SK-N-MC (cell line): Measurements from ENCODE around the gene ANK3.

ENCODE experiments used
- DNase-seq: peaks from one replicate; pipeline ENCODE4 v3.0.0-alpha.2; 2011; ENCODE audit warnings: low read depth, low spot score
- H3K27ac ChIP-seq: fragments of 200-600 bp; sonication (generic); 2 replicates; pipeline ENCODE4 v1.5.1; 2016; ENCODE audit warnings: mixed run types
- H3K36me3 ChIP-seq: fragments of 200-600 bp; sonication (generic); 2 replicates; pipeline ENCODE4 v1.6.1; 2017; ENCODE audit warnings: antibody characterized with exemption, low read length, mixed read lengths; ENCODE audit not compliant: insufficient read depth
- H3K4me3 ChIP-seq: fragments of 200-600 bp; sonication (generic); 2 replicates; pipeline ENCODE4 v1.5.1; 2016
- H3K9ac ChIP-seq: fragments of 200-600 bp; sonication (generic); 2 replicates; pipeline ENCODE4 v1.8.0; 2017; ENCODE audit warnings: mixed run types, mixed read lengths; ENCODE audit not compliant: insufficient read length
- H3K9me3 ChIP-seq: fragments of 200-600 bp; sonication (generic); 2 replicates; pipeline ENCODE4 v1.6.1; 2017; ENCODE audit warnings: low read depth, mild to moderate bottlenecking, antibody characterized with exemption, low read length, moderate library complexity, mixed read lengths
- EZH2 ChIP-seq: fragments of 200-600 bp; sonication (generic); IDR thresholded peaks from one replicate; pipeline ENCODE4 v1.6.1; 2017; ENCODE audit warnings: antibody characterized with exemption
- FOXP2 ChIP-seq: optimal IDR thresholded peaks from 2 replicates; pipeline ENCODE3; 2011; ENCODE audit warnings: mild to moderate bottlenecking, moderate library complexity; ENCODE audit not compliant: insufficient read depth; ENCODE audit errors: extremely low read length, control extremely low read depth
- POLR2AphosphoS5 ChIP-seq: IDR thresholded peaks from 2 replicates; pipeline ENCODE4 v1.6.1; 2012; ENCODE audit warnings: mild to moderate bottlenecking, low read depth, low read length, borderline replicate concordance

ANK3 gene

GRCh38 chr10:60028081-60028480 lies 361.6 kb downstream of the ANK3 start:
- H3K27ac ChIP-seq: no peak overlapping the region
- no peak overlapping the region for H3K4me3 ChIP-seq
- no peak overlapping the region for H3K9ac ChIP-seq
- TF ChIP-seq EZH2 (no peak), POLR2AphosphoS5 (no peak), FOXP2 (no peak)
- no peaks in the 10 kb centered on the region for H3K9me3 ChIP-seq
- no peaks in the 10 kb centered on the region for H3K36me3 ChIP-seq
- DNase-seq: no peak

GRCh38 chr10:60025279-60025678 lies 364.4 kb downstream of the ANK3 start:
- no peak for TF ChIP-seq FOXP2
- no peak for TF ChIP-seq EZH2
- TF ChIP-seq POLR2AphosphoS5: no peak
- H3K36me3 ChIP-seq: no peaks in the 10 kb centered on the region

GRCh38 chr10:60024506-60024905 lies 365.2 kb downstream of the ANK3 start:
- no peak overlapping the region for H3K9ac ChIP-seq
- H3K9me3 ChIP-seq: no peaks in the 10 kb centered on the region
- TF ChIP-seq POLR2AphosphoS5 (no peak), FOXP2 (no peak), EZH2 (no peak)
- H3K27ac ChIP-seq: no peak overlapping the region
- no peaks in the 10 kb centered on the region for H3K36me3 ChIP-seq
- no peak overlapping the region for H3K4me3 ChIP-seq
- DNase-seq: no peak

More at GRCh38 chr10:60025279-60025678, 364.4 kb downstream of the ANK3 start:
- Histone ChIP-seq H3K9ac (no peak overlapping the region), H3K27ac (no peak overlapping the region), H3K9me3 (no peaks in the 10 kb centered on the region), H3K4me3 (no peak overlapping the region)
- DNase-seq: no peak

- no peaks in the 10 kb centered on the region for H3K36me3 ChIP-seq
- DNase-seq: no peak
- H3K9me3 ChIP-seq: no peaks in the 10 kb centered on the region
- no peak overlapping the region for H3K9ac ChIP-seq
- no peak for TF ChIP-seq FOXP2
- no peak for TF ChIP-seq POLR2AphosphoS5
- no peak overlapping the region for H3K27ac ChIP-seq
- no peak overlapping the region for H3K4me3 ChIP-seq
These were observed 366.4 kb downstream of the ANK3 start for GRCh38 chr10:60023155-60023877.

GRCh38 chr10:60021361-60021760 lies 368.3 kb downstream of the ANK3 start:
- no peak for DNase-seq
- H3K27ac ChIP-seq: no peak overlapping the region
- TF ChIP-seq EZH2 (no peak), FOXP2 (no peak), POLR2AphosphoS5 (no peak)

GRCh38 chr10:60016794-60017193 lies 372.9 kb downstream of the ANK3 start:
- Histone ChIP-seq H3K9me3 (no peaks in the 10 kb centered on the region), H3K36me3 (no peaks in the 10 kb centered on the region), H3K27ac (no peak overlapping the region), H3K4me3 (no peak overlapping the region), H3K9ac (no peak overlapping the region)
- no peak for DNase-seq
- TF ChIP-seq EZH2: no peak
- TF ChIP-seq FOXP2: no peak
- TF ChIP-seq POLR2AphosphoS5: no peak

More at GRCh38 chr10:60021361-60021760, 368.3 kb downstream of the ANK3 start:
- H3K4me3 ChIP-seq: no peak overlapping the region
- no peaks in the 10 kb centered on the region for H3K9me3 ChIP-seq
- no peaks in the 10 kb centered on the region for H3K36me3 ChIP-seq
- no peak overlapping the region for H3K9ac ChIP-seq

GRCh38 chr10:60009710-60010383 lies 379.8 kb downstream of the ANK3 start:
- TF ChIP-seq FOXP2 (no peak), EZH2 (no peak), POLR2AphosphoS5 (no peak)
- no peaks in the 10 kb centered on the region for H3K9me3 ChIP-seq
- no peak overlapping the region for H3K9ac ChIP-seq
- H3K4me3 ChIP-seq: no peak overlapping the region
- no peak overlapping the region for H3K27ac ChIP-seq
- H3K36me3 ChIP-seq: no peaks in the 10 kb centered on the region
- DNase-seq: no peak

- H3K27ac ChIP-seq: no peak overlapping the region
- TF ChIP-seq POLR2AphosphoS5 (no peak), FOXP2 (no peak), EZH2 (no peak)
- no peak for DNase-seq
These were observed 380.4 kb downstream of the ANK3 start for GRCh38 chr10:60009276-60009675.

More at GRCh38 chr10:60009276-60009675, 380.4 kb downstream of the ANK3 start:
- no peak overlapping the region for H3K4me3 ChIP-seq
- no peak overlapping the region for H3K9ac ChIP-seq
- no peaks in the 10 kb centered on the region for H3K9me3 ChIP-seq
- H3K36me3 ChIP-seq: no peaks in the 10 kb centered on the region
